GM20000 (cell line): Measurements from ENCODE around the gene ABLIM2.

Source experiments
- DNase-seq: peaks from one replicate; pipeline ENCODE4 v3.0.0; 2012; ENCODE audit warnings: low spot score
- CTCF ChIP-seq: IDR thresholded peaks from 2 replicates; pipeline ENCODE4 v1.5.1; 2012; ENCODE audit warnings: mild to moderate bottlenecking, control low read depth; ENCODE audit errors: extremely low read depth, missing control alignments

The ABLIM2 gene

DNA sequence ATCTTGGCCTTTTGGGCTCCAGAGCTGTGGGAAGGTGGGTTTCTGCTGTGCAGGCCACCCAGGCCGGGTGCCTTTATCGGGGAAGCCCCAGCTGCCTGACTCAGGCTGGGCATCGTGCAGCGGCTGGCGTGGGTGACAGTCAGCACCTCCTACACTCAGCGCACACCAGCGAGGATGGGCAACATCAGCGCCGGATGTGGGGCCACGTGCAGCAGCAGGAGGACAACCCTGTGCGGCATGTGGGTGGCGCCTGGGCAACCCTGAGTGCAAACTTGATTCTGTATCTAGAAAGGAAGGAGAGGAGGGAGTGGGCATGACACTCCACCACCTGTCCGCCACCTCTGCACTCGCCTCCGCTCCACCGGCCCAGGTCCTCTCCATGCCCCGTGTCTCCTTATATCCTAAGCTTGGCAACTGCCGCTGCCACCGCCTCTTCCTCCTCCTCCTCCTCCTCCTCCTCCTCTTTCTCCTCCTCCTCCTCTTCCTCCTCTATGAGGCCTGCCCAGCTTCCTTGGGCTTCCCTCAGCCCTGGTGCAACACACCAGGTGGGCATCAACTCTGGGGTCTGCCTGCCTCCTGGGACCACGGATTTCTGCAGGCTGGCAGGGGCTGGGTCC lies 111.6 kb downstream of the ABLIM2 start:
- no peak for TF ChIP-seq CTCF
- DNase-seq, result no peak

DNA sequence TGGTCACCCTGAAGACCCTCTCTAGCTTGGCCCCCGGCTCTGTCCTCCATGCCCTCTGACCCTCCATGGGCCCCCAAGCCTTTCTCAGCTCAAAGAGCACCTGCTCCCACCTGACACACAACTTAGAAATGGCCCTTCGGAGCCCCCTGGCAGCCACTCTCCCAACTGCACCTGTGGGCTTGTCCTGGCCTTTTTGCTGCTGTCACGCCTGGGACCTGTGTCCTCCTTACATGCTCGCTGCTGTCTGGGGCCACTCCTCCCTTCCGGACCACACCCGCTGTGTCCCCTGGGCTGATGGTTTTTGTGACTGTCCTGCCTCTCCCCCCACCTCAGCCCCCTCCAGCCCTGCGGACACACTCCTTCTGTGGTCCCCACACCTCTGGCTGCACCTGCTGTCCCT lies 112.7 kb downstream of the ABLIM2 start:
- no peak for TF ChIP-seq CTCF
- DNase-seq, result no peak

- DNase-seq, result no peak
- TF ChIP-seq CTCF, result no peak
Measured at GRCh38 chr4:8044699-8045098, 113.9 kb downstream of the ABLIM2 start.

GRCh38 chr4:8044244-8044643 lies 114.4 kb downstream of the ABLIM2 start:
- TF ChIP-seq CTCF, result no peak
- no peak for DNase-seq

DNA sequence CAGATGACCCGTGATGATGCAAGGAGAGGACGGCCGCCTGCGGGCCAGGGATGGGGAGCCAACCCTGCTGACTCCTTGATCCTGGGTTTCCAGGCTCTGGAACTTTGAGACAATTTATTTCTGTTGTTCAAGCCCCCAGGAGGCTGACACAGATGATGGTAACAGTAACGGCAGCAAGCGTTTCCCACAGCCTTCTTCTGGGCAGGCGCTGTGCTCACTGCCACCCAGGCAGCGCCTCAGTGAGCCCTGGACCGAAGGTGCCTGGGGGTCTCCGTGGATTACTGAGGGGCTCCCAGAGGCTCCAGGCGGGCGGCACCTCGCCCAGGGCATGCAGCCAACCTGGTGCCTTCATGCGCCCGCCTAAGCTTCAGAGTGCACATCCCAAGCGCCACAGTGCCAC lies 115.0 kb downstream of the ABLIM2 start:
- TF ChIP-seq CTCF, result no peak
- DNase-seq, result no peak

DNA sequence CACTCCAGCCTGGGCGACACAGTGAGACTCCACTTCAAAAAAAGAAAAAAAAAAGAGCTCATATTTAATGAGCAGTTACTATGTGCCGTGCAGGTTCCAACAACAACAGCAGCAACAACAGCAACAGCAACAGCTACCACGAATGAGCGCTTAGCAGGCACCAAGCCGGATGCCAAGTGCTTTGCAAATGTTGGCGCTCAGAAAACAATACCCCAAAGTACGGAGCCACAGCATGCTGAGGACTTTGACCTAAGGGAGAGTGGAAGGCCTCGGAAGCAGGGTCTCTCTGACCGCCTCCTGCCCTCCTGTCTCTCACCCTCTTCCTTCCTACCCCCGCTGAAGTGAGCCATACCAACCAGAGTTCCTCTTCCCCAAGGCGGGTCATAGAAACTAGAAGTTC lies 116.7 kb downstream of the ABLIM2 start:
- DNase-seq, result no peak
- no peak for TF ChIP-seq CTCF

DNA sequence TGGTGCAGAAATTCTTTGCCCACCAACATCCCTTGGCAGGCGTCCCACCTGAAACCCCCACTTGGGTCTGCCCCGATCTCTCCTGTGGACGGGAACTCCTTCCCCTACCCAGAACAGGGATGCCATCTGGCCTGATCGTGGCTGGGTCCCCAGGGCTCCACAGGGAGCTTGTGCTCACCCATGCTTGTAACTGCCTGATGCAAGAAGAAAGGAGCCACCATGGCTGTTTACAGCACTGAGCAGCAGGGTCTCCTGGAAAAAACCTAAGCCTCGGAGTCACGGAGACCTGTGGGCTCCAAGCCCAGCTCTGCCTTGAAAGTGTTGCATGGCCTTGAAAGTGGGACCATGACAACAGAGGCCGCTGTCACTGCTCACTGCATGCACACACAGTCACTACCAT lies 117.4 kb downstream of the ABLIM2 start:
- TF ChIP-seq CTCF, result no peak
- DNase-seq, result no peak
